Prostate gland (tissue), 2 donors: ENCODE measurements around the gene TBX21.

Source experiments
- POLR2A ChIP-seq: fragments of 450-650 bp; IDR thresholded peaks from one replicate; pipeline ENCODE4 v1.6.1; 2016; ENCODE audit warnings: antibody characterized with exemption, mild to moderate bottlenecking
- POLR2AphosphoS5 ChIP-seq: sonication (generic); formaldehyde crosslinking; IDR thresholded peaks from one replicate; pipeline ENCODE4 v1.6.1; 2017; ENCODE audit warnings: antibody characterized with exemption
- TF ChIP-seq, protein P1 (sequence below), 4 experiments: fragments of 200-600 bp in 2 of 4; fragments of 450-650 bp in 2 of 4; sonication (generic) in 2 of 4; IDR thresholded peaks; 1 replicate in 3 of 4; 2 replicates in 1 of 4; pipeline ENCODE4 v1.5.1; 2016 to 2019; ENCODE audit warnings: antibody characterized with exemption in 4 of 4, mild to moderate bottlenecking in 2 of 4, moderate library complexity in 2 of 4

DNA sequence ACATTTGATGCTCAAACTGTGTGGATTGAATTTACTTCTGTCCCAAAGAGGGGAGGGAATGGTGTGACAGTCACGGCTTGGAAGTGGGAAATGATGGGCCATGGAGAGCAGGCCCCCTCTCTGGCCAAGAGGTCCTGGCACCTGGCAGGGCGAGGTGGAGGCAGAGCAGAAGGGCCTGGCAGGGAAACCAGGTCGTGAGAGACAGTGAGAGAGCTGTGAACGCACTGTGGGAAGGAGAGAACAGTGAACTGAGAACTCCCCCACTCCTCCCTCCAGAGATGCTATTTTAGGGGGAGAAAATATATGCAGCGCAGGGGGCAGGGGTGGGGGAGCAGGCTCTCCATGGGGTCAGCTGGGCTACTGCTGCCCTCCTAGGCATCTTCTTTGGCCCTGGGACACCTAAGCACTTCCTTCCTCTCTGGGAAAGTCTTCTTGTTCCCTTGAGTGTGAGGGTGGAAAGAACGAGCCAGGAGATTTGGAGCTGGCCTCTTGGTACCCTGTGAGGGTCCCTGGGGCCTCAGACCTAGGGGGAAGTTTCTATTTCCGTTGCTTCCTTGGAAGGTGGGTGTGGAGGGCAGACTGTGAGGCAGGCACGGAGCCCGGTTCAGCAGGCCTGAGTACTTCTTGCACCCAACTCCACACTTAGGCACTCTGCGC, 17.2 kb upstream of the TBX21 start:
- TF ChIP-seq POLR2A (no peak), POLR2AphosphoS5 (no peak)
- TF ChIP-seq, protein P1, sequence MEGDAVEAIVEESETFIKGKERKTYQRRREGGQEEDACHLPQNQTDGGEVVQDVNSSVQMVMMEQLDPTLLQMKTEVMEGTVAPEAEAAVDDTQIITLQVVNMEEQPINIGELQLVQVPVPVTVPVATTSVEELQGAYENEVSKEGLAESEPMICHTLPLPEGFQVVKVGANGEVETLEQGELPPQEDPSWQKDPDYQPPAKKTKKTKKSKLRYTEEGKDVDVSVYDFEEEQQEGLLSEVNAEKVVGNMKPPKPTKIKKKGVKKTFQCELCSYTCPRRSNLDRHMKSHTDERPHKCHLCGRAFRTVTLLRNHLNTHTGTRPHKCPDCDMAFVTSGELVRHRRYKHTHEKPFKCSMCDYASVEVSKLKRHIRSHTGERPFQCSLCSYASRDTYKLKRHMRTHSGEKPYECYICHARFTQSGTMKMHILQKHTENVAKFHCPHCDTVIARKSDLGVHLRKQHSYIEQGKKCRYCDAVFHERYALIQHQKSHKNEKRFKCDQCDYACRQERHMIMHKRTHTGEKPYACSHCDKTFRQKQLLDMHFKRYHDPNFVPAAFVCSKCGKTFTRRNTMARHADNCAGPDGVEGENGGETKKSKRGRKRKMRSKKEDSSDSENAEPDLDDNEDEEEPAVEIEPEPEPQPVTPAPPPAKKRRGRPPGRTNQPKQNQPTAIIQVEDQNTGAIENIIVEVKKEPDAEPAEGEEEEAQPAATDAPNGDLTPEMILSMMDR (IDR thresholded peaks at IDR 0.05) = no peak
